ENCODE data around the gene RXFP2.

Gene RXFP2, protein sequence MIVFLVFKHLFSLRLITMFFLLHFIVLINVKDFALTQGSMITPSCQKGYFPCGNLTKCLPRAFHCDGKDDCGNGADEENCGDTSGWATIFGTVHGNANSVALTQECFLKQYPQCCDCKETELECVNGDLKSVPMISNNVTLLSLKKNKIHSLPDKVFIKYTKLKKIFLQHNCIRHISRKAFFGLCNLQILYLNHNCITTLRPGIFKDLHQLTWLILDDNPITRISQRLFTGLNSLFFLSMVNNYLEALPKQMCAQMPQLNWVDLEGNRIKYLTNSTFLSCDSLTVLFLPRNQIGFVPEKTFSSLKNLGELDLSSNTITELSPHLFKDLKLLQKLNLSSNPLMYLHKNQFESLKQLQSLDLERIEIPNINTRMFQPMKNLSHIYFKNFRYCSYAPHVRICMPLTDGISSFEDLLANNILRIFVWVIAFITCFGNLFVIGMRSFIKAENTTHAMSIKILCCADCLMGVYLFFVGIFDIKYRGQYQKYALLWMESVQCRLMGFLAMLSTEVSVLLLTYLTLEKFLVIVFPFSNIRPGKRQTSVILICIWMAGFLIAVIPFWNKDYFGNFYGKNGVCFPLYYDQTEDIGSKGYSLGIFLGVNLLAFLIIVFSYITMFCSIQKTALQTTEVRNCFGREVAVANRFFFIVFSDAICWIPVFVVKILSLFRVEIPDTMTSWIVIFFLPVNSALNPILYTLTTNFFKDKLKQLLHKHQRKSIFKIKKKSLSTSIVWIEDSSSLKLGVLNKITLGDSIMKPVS

DNA sequence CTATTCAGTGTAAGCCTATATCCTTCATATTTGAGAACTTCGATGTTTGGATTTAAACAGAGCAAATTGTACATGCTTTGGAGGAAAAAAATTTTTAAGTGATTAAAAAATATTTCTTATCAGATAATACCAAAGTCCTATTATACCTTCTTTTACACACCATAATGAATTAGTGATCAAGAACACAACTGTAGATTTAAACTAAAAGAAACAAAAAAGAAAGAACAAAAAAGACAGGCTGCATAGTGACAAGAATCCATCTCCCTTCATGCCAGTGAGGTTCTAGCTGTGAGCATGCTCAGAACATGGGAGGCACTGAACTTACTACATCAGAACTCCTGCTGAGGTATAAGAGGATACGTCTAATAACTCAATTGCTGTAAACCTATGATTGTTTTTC lies at the start of gene RXFP2:
RXFP2 (plus strand) TSS at position 301 of the 400 bp plus-strand sequence; CDS start at position 388, 87 bp downstream.
- no peak for DNase-seq

DNA sequence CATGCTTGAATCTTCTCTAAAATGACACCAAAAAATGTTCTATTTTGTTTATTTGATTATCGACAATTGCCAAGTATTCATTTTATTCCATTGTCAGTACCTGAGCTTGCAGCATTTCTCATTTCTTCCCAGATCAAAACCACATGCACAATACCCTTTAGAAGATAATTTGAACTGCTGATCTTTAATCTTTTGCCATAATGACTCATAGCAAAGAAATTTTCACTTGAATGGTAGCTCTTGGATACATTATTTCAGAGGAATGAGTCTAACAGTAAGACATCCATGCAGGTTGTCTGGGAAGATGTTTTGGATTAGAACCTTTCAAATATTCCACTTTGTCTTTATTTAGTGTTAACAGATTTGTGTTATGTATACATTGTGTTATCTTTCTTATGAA lies 42.0 kb upstream of the RXFP2 start:
- DNase-seq: no peak

DNA sequence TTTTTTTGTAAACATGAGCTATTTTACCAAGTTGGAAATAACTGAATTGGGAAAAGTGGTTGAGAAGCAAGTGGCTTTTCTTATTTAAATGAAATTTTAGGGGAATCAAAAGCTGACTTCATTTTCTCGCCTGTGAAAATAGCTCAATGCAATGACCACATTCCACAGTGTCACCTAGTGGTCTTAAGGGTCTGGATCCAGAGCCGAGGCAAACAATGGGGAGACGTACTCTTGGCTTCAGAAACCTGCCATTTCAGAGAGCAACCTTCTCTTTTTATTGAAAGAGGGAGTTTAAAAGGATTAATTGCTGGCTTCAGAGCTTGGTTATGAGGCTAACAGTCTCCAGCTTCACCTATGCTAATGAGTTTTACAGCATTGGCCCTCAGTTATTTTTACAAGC lies 39.7 kb upstream of the RXFP2 start:
- DNase-seq: no peak

DNA sequence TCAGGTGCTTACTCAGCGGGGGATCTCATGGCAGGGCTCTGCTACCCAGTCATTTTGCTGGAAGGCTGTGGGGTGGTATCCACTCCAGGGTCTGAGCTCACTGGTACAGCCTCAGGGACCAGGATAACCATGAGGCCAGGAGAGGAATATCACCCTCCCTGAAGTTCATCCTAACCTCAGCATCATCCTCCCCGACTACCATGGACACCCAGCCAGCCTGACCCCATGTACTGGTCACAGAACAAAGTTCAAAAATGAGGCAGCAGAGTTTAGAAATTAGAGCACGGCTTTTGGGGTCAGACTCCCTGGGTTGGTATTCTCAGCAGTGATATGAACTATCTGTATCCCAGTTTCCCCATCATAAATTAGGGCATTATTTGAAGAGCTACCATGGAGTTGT lies 35.5 kb upstream of the RXFP2 start:
- DNase-seq: no peak

DNA sequence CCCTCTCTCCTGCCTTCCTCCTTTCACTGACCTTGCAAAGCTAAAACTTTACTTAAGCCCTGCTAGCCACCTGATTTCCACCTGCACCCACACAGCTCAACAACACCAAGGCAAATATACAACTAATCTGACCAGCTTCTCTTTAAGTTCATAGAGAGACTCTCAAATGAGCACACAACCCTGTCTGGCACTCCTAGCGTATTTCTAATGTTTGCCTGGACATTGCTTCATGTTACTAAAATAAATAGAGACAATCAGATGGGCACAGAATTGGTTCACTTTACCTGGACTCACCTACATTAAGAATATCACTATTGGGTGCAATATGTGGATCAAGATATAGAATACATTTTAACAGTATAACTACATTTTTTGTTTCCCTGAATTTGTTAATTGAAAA lies 33.2 kb upstream of the RXFP2 start:
- DNase-seq: no peak

DNA sequence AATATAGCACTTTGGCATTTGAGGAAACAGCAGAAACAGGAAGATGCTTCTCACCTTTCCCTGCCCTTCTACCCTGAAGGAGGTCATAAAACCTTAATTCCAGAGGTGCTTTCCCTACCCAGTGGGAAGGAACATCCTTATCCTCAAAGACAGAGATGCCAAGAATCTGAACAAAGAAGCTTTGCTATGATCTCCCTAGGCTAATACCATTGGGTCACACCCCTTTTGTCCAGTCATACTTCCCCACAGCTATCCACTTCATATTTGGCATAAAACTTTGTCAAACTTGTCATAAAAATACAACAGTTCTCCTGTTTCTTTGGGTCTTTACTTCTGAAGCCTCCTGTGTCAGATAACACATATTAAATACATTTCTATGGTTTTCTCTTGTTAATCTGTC lies 21.7 kb upstream of the RXFP2 start:
- no peak for DNase-seq

DNA sequence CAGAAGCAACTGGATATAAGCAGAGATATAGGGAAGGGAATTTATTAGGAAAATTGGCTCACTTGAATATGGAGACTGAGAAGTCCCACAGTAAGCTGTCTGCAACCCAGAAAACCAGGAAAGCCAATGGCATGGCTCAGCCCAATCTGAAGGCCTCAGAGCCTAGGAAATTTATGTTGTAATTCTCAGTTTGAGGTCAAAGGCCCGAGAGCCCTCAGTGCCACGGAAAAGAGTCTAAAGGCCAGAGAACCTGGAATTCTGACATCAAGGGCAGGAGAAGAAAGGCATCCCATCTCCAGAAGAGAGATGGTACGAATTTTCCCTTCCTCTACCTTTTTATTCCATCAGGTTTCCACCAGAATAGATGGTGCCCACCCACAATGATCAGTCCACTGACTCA lies 20.1 kb upstream of the RXFP2 start:
- DNase-seq: no peak

DNA sequence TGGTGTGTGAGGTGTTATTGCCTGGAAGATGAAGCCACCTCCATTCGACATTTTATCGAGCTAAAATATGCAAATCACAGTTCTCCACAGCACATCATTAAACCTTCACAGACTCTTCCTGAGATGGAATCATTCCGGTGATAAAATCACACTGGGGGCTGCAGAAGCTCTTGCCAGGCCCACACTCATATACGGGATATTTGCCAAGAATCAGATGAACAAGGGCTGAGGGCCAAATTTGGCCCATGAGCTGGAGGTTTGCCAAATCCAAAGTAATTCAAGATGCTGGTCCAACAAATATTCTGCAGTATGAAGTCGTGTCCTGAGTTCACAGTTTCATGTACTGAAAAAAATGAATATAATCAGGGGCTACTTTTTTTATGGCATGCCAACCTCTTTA lies 16.7 kb upstream of the RXFP2 start:
- no peak for DNase-seq

DNA sequence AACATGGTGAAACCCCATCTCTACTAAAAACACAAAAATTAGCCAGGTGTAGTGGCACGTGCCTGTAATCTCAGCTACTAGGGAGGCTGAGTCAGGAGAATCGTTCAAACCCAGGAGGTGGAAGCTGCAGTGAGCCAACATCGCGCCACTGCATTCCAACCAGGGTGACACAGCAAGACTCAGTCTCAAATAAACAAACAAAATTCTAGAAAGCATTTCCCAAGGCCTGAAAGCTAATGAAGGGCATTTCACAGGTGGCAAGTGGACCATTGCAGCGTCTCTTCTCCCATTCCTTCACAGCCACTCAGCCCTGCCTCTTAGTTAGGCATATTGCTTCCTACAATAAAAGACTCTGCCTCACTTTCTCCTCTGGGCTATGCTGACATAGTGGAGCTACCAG lies 13.5 kb upstream of the RXFP2 start:
- DNase-seq: no peak

DNA sequence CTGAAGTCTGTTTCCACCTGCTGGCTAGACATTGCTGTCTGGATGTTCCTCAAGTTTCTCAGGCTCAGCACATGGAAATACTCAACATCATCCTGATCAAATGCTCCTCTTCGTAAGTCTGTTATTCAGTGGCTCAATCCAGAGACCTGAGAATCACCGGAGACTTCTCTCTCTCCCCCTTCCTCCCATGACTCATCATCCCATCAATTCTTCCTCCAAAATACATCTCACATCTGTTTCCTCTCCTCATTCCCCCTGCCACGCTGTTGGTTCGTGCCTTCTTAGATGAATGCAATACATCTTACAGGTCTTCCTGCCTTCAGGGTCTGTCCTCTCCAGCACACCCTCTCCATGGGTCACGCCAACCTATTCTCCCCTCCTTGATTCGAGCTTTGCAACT lies 7.4 kb upstream of the RXFP2 start:
- no peak for DNase-seq

DNA sequence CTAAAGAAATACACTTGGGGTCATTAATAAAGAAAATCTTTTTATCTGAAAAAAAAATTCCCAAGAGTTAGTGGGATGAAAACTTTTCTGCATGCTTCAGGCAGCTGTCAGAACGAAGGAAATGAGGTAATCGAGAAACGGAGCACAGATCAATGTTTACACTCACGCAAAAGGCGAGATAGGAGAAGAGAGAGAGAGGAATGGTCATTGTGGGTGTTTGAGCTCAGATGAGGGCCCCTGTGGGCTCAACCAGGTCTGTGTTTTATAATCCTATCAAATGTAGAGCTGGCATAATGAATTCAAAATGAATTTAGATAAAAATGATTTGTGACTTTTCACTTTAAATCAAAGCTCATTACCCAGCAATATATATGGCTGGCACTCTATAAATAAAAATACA lies 6.3 kb upstream of the RXFP2 start:
- no peak for DNase-seq

DNA sequence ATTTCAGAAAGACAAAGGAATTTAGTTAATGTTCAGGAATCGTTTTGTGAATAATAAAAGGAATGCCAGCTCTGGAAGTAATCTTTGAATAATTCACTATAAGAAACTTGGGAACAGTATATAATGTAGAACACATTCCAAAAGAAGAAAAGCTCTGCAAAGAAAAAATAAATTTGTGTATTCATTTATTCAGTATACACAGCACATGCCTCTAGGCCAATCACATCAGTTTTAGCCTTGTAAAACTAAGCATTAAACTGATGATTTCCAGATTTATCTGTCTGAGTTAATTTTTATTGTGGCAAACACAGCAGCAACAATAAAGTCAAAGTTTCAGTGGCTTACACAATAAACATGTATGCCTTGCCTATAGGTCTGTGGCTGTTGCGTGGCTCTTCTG lies 5.7 kb upstream of the RXFP2 start:
- DNase-seq: no peak

DNA sequence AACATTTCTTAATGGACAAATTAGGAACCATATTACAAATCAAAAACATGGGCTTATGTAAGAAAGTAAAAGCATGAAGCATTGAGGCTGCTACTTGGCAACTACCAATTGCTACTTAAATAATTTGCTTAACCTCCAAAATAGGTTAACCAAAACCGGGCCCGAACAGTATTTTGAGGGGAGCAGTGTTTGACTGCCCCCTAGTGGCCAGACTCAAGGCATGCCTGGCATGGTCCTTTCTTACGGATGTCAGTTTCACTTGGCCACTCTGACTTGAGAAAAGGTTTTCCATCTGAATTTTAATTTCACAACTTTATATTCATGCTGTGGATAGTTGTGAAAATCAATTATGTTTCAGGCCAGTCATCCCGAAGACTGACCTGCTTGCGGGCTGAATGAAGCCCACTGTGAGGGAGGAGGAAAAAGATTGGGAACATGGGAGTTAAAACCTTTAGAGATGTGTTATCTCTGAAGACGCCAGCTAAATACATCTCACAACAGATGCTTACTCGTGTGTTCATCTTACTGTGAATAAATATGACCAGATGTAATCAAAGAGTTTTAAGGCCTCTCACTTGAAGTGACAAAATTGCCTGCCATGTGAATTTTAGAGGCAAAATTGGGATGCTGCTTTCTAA lies 2.9 kb downstream of the RXFP2 start:
- DNase-seq: peak; percentile 45

DNA sequence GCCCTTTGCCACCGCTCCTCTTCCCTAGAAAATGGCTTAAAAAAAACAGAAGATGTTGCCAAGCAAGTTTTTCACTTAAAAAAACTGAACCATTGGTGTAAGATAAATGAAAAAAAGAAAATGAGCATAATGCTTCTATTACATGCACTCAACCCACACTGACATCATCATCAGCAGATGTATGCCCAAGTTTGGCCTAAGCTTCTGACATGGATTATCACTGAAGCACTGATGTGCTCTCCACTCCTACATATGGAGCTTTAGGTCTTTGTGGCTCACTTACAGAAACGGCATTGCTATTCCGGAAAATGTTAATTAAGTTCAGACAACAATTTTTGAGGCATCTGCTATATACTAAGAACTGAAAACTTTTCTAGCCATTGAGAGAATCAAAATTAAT lies 8.0 kb downstream of the RXFP2 start:
- DNase-seq: no peak

DNA sequence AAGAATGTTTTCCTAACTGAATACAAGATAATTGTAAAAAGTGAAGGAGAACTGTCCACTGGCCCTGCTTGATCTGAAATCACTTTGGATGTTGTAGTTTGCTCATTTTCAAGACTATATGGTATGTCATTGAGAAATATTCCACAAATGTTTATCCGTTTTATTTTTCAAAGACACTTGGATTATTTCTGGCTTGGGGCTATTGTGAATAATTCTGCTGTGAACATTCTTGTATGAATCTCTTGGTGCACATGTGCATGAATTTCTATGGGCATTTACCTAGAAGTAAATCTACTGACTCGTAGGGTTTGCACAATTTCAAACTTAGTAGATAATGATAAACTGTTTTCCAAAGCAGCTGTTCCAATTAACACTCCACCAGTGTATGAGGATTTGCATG lies 8.6 kb downstream of the RXFP2 start:
- DNase-seq: no peak

DNA sequence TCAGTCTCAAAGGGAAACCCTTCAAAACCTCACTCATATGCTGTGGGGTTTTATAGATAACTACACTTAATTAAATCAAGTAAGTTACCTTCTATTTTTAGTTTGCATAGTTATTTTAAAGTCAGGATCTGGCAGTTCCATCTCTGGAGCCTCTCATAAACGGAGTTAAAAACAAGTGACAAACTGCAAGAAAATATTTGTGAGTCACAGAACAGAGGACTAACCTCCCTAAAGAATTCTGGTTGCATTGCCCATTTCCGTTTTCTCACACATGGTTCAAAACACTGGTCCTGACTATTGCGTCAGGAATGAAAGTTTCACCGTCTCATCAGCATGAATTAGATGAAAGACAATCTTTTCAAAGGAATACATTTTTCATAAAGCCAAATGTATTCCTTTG lies 10.6 kb downstream of the RXFP2 start:
- DNase-seq: no peak

DNA sequence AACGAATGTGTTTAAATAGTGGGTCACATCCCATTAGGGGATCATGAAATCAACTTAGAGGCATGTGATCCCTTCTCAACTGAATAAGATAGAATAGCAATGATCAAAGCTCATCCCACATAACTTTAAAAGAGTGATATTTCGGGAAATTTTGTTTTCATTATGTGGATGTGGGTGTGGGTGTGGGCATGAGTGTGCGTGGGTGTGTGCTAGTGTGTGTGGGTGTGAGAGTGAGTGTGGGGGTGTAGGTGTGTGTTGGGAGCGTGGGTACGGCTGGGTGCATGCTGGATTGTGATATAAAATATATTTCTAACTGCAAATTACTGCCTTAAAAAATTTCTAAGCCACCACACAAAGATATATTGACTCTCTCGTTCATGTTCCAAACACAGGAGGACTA lies 15.9 kb downstream of the RXFP2 start:
- DNase-seq: no peak

DNA sequence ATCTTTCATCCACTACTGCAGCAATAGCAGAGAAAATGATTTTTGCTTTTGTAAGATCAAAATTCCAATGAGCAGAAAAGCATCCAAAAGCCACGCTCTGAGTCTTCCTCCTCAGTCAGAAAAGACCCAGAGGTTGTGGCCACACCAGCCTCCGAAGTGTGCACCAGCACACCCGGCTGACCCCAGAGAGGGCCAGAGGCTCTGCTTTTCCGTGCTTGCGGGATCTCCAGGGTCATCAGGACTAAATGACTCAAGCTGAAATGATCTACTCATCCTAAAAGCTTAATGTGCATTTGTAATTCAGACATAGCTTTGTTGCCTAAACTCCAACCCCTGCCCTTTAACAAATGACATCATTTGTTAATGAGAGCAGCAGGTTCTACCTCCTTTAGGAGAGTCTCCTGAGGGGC lies 16.5 kb downstream of the RXFP2 start:
- no peak for DNase-seq

DNA sequence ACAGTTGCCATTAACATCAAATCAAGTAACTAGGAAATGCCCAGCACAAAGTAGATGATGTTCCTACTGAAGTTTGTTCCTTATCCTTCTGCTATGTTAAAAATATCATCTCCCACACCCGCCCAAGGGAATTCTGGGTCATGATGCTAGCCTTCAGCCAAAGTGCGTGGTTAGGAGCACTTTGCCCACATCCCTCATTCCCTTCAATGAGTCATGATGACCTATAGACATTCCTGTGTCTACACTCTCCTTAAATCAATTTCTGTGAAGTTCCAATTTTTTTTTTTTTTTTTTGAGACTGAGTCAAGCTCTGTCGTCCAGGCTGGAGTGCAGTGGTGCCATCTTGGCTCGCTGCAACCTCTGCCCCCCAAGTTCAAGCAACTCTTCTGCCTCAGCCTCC lies 17.0 kb downstream of the RXFP2 start:
- DNase-seq: no peak

DNA sequence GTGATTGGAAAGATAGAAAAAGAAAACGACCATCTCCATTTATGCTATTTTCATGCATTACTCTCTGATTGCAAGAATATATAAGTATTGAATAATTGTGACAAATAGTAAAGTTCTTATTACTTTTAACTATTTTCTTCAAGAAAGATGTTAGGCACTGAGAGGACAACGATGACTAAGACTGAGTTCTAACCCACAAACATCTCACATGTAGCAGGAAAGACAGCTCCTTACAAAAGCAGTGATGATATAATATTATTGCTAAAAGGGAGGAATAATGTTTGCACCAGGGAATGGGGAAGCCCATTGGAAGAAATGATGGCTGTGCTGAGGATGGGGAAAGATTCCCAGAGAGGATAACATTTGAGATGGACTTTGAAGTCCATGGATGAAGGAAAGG lies 22.6 kb downstream of the RXFP2 start:
- DNase-seq: no peak

DNA sequence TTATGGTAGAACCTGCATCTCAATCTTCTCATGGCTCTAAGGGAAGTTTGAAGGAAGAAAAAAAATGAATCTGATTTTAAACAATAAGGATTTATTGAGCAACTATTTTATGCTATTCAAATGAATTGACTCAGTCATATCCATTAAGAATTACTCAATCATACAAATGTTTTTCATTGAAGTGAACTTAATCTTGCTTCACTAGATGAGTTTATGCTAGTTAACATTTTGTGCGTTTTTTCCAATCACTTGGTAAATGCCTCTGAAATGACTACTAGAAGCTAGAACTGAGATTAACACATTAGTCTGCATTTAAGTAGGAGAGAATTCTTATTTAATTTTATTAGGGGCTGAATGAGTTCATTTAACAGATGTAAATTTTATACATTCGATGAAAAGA lies 25.2 kb downstream of the RXFP2 start:
- no peak for DNase-seq

DNA sequence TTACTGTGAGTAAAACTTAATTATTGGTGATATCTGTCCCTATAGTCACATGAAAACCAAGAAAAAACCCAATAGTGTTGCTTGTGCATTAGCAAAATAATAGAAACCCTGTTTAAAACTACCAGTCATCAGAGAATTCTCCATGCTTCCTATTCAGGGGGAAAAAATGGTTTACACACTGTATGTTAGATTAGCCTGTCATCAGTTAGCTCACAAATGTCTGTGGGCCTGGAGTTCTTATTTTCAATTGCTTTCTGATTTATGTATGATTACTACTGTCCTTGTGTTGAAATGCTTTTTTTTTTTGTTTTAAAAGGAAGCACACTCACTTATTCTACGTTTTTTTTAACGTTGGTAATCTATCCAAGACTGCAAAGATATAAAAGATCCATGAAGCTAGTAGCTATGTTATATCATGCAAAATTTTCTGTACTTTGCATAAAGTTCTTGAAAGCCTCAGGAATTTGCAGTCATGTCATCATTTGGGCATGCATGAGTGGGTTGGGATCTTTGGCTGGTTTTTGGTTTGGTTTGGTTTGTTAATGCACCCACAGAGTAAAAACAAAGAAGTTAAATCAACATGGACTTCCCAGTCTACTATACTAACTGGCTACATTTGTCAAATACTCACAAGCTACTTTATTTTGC lies 25.9 kb downstream of the RXFP2 start:
- no peak for DNase-seq

DNA sequence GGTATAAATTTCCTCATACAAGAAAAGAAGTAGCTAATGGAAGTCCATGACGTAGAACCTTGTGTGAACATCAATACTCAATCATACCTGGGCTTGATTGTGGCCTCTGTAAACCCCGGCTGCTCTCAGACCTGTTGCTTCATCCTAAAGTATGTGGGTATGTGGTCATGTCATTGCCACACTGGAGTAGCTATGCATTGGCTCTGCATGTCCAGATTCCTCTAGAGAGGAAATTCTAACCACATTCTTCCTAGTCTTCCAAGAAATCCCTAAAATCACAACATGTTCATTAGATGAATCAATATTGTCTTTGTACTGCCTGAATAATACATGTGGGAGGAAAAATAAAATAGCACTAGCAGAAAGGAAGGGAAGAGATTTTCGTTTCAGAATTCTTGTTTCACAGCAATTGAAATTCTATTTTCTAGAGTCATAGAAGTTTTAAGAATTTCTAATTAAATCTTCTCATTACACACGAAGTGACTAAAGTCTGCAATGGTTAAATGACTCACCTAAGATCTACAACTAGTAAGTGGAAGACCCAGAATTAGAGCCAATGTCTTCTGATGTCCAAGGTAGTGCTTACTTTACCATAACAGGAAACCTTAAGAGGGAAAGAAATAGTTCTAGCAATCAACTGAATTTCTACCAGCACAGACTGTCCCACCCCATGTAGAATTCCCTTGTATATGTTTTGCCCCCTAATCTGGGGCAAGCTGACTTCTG lies 28.0 kb downstream of the RXFP2 start:
- DNase-seq: no peak

Measured in CD4-positive, alpha-beta T cell treated with Interferon gamma for 1 hour (primary cell).